ENCODE measurements around the gene CMPK2. TPM values are rescaled to one million over a fixed set of nuclear protein-coding genes. Genes with fewer than 3 reads are reported as not detected.

Gene CMPK2
- total and polyA plus RNA-seq, 4 donors = 5.7 to 14.8 (median 11.2) TPM

DNA sequence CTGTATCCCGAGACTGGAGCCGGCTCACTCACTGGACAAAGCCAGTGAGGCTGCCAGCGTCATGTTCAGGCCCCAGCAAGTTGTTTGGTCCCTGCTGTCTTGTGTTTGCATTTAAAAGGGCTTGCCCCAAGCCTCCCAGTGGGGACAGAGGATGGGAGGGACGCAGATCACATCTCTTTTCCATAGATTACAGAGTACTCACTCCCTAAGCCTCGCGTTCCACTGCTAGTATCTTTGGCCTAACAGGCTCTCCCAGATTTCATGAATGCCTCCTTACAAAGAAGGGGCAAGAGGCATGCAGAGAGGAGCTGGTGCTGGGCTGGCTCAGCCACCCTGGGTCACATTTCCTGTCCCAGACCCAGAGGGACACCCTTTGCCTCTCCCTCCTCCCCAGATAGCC lies 59.1 kb downstream of the CMPK2 start:
- Histone ChIP-seq H3K27me3 (ENCODE audit: control insufficient read depth in 3 of 3, insufficient read depth in 3 of 3, low read length in 2 of 3) (no peaks in the 10 kb centered on the region), H3K9ac (ENCODE audit: insufficient read depth in 1 of 2, low read length in 2 of 2) (no peak overlapping the region), H3K36me3 (ENCODE audit: control insufficient read depth in 4 of 4, insufficient read depth in 4 of 4, low read length in 4 of 4) (no peaks in the 10 kb centered on the region), H3K4me3 (no peak overlapping the region), H3K9me3 (ENCODE audit: control insufficient read depth in 4 of 4, insufficient read depth in 3 of 4, low read length in 3 of 4) (peaks cover 0 to 3% (median 0%) of the 10 kb centered on the region in 4 donors), H3K27ac (ENCODE audit: low read depth in 1 of 2, low read length in 1 of 2) (no peak overlapping the region), H3K4me1 (ENCODE audit: control insufficient read depth in 5 of 5, insufficient read depth in 5 of 5, low read length in 5 of 5) (peaks cover 0 to 4% (median 0%) of the 10 kb centered on the region in 5 donors)
- WGBS, 2 donors = 73 to 79% methylated on average over 6 of the region's 6 CpGs
- TF ChIP-seq, protein P1, sequence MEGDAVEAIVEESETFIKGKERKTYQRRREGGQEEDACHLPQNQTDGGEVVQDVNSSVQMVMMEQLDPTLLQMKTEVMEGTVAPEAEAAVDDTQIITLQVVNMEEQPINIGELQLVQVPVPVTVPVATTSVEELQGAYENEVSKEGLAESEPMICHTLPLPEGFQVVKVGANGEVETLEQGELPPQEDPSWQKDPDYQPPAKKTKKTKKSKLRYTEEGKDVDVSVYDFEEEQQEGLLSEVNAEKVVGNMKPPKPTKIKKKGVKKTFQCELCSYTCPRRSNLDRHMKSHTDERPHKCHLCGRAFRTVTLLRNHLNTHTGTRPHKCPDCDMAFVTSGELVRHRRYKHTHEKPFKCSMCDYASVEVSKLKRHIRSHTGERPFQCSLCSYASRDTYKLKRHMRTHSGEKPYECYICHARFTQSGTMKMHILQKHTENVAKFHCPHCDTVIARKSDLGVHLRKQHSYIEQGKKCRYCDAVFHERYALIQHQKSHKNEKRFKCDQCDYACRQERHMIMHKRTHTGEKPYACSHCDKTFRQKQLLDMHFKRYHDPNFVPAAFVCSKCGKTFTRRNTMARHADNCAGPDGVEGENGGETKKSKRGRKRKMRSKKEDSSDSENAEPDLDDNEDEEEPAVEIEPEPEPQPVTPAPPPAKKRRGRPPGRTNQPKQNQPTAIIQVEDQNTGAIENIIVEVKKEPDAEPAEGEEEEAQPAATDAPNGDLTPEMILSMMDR (IDR thresholded peaks at IDR 0.05; ENCODE audit: control extremely low read depth, extremely low read depth) = no peak
- DNase-seq (no peak), ATAC-seq (ENCODE audit: insufficient read depth, low FRiP score) (no peak)

DNA sequence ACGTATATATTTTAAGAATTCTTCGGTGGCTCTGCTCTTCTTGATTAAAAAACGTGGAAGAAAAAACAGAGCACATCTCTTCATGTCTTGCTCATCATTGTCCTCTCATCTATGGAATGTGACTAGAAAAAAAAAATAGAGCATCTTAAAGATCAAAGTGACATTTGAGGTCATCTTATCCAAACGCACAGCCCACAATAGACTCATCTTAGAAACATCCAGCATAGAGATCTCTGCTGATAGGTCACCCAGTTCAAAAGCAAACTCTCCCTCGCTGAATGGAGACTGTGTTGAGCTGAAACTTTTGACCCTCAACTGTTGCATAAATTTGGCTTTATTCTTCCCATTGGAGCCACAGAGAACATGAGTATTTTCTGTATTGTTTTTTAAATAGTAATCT lies 65.2 kb downstream of the CMPK2 start:
- H3K27ac ChIP-seq (ENCODE audit: low read depth in 1 of 2, low read length in 1 of 2) = no peak overlapping the region
- no peak overlapping the region for H3K4me3 ChIP-seq
- ATAC-seq (ENCODE audit: insufficient read depth, low FRiP score) (no peak), DNase-seq (no peak)
- H3K4me1 ChIP-seq (ENCODE audit: control insufficient read depth in 5 of 5, insufficient read depth in 5 of 5, low read length in 5 of 5) = no peaks in the 10 kb centered on the region
- TF ChIP-seq, protein P1 (IDR thresholded peaks at IDR 0.05; ENCODE audit: control extremely low read depth, extremely low read depth) = no peak
- H3K9me3 ChIP-seq (ENCODE audit: control insufficient read depth in 4 of 4, insufficient read depth in 3 of 4, low read length in 3 of 4) = peaks cover 0 to 3% (median 0%) of the 10 kb centered on the region in 4 donors
- H3K36me3 ChIP-seq (ENCODE audit: control insufficient read depth in 4 of 4, insufficient read depth in 4 of 4, low read length in 4 of 4) = no peaks in the 10 kb centered on the region
- WGBS, 2 donors = 80 to 89% methylated on average over 5 of the region's 5 CpGs
- H3K9ac ChIP-seq (ENCODE audit: insufficient read depth in 1 of 2, low read length in 2 of 2) = no peak overlapping the region
- no peaks in the 10 kb centered on the region for H3K27me3 ChIP-seq (ENCODE audit: control insufficient read depth in 3 of 3, insufficient read depth in 3 of 3, low read length in 2 of 3)

Other genes with a start within 250 kb of the CMPK2 start
- 10 to 100 TPM; 11.5 to 13.2 TPM for gene RSAD2, start 11.9 kb upstream of the CMPK2 start, total RNA-seq
- 10 to 100 TPM in 1 of 2 donors, 1 to 10 TPM in 1; 3.3 to 12.4 TPM for gene RSAD2, start 11.9 kb upstream of the CMPK2 start, polyA plus RNA-seq
- 10 to 100 TPM in 1 of 2 donors, 1 to 10 TPM in 1; 8.4 to 25.3 TPM for gene RNF144A, start 51.5 kb upstream of the CMPK2 start, total RNA-seq
- gene RNF144A, start 51.5 kb upstream of the CMPK2 start, polyA plus RNA-seq = 1 to 10 TPM; 2.7 to 3.2 TPM